DOHH2 (cell line): ENCODE measurements around the gene FXYD1.

ENCODE experiments used
- H3F3A ChIP-seq: fragments of 200-600 bp; sonication (generic), shearing (Covaris generic); 2 replicates; pipeline ENCODE4 v1.6.0; 2016; ENCODE audit warnings: antibody characterized with exemption, mild to moderate bottlenecking; ENCODE audit not compliant: control insufficient read depth, insufficient read depth
- H3K27ac ChIP-seq: fragments of 200-600 bp; sonication (generic); 2 replicates; pipeline ENCODE4 v1.5.1; 2014; ENCODE audit warnings: low read depth, mild to moderate bottlenecking, low read length, moderate library complexity
- H3K27me3 ChIP-seq: fragments of 200-600 bp; sonication (generic); 2 replicates; pipeline ENCODE4 v1.6.1; 2014; ENCODE audit warnings: mild to moderate bottlenecking, low read length, mixed read lengths; ENCODE audit not compliant: control insufficient read depth
- H3K36me3 ChIP-seq: fragments of 200-600 bp; sonication (generic); 2 replicates; pipeline ENCODE4 v1.6.1; 2014; ENCODE audit warnings: mild to moderate bottlenecking, low read length, moderate library complexity, mixed read lengths; ENCODE audit not compliant: control insufficient read depth
- H3K4me1 ChIP-seq: fragments of 200-600 bp; sonication (generic); 2 replicates; pipeline ENCODE4 v1.6.1; 2014; ENCODE audit warnings: mild to moderate bottlenecking, low read length, mixed read lengths; ENCODE audit not compliant: control insufficient read depth
- H3K4me2 ChIP-seq: fragments of 200-600 bp; sonication (generic); 2 replicates; pipeline ENCODE4 v1.6.0; 2014; ENCODE audit warnings: mild to moderate bottlenecking, low read length, moderate library complexity
- H3K4me3 ChIP-seq: fragments of 200-600 bp; sonication (generic); 2 replicates; pipeline ENCODE4 v1.5.1; 2014; ENCODE audit warnings: mild to moderate bottlenecking, low read length, mixed read lengths
- H3K79me2 ChIP-seq: fragments of 200-600 bp; sonication (generic); 2 replicates; pipeline ENCODE4 v1.6.1; 2014; ENCODE audit warnings: mild to moderate bottlenecking, low read length, mixed read lengths; ENCODE audit not compliant: control insufficient read depth
- H3K9me2 ChIP-seq: fragments of 200-600 bp; sonication (generic); replicated peaks from 2 replicates; pipeline ENCODE4 v1.6.1; 2014; ENCODE audit warnings: mild to moderate bottlenecking, low read length, mixed read lengths; ENCODE audit not compliant: control insufficient read depth
- H3K9me3 ChIP-seq: fragments of 200-600 bp; sonication (generic); 2 replicates; pipeline ENCODE4 v1.6.1; 2014; ENCODE audit warnings: antibody characterized with exemption, low read length, mixed read lengths; ENCODE audit not compliant: control insufficient read depth, insufficient read depth
- H4K20me1 ChIP-seq: fragments of 200-600 bp; sonication (generic); 2 replicates; pipeline ENCODE4 v1.6.0; 2014; ENCODE audit warnings: low read depth, mild to moderate bottlenecking, antibody characterized with exemption, low read length, moderate library complexity; ENCODE audit not compliant: control insufficient read depth, insufficient read depth
- CTCF ChIP-seq: fragments of 200-600 bp; sonication (generic); IDR thresholded peaks from one replicate; pipeline ENCODE4 v1.5.1; 2014; ENCODE audit warnings: antibody characterized with exemption, mild to moderate bottlenecking, low read depth, low read length; ENCODE audit not compliant: poor library complexity, severe bottlenecking
- EZH2phosphoT487 ChIP-seq: fragments of 200-600 bp; sonication (generic); IDR thresholded peaks from 2 replicates; pipeline ENCODE4 v1.6.1; 2017; ENCODE audit warnings: borderline replicate concordance, mild to moderate bottlenecking, antibody characterized with exemption, low read length, moderate library complexity, mixed read lengths

Gene FXYD1

DNA sequence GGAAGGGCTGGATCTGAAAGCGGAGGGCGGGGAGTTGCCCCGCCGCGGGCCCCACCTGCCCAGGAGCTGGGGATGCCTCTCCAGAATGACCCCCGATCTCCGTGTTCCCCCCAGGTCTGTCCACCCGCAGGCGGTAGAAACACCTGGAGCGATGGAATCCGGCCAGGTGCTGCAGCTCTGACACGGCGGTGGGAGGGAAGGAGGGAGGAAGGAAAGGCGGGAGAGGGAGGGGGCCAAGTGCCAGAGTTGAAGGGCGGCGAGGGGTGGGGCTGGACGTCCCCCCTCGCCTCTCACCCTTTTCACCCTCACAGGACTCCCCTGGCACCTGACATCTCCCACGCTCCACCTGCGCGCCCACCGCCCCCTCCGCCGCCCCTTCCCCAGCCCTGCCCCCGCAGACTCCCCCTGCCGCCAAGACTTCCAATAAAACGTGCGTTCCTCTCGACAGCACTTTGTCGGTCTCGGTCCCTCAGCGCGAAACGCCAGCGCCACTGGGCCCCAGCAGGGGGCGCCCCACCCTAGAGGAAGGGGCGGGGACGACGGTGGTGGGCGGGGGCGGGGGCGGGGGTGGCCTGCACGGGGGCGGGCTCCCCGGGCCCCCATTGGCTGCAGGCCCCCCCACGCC, 4.1 kb downstream of the FXYD1 start:
- H3K9me3 ChIP-seq = no peaks in the 10 kb centered on the region
- H3F3A ChIP-seq = peaks cover 8% of the 10 kb centered on the region; the same call in 1 of the 2 replicates
- peaks cover 25% of the 10 kb centered on the region for H3K27me3 ChIP-seq
- peaks cover 33% of the 10 kb centered on the region for H3K4me1 ChIP-seq
- H3K4me3 ChIP-seq = peak overlapping the region; percentile 72
- H3K79me2 ChIP-seq = no peaks in the 10 kb centered on the region
- peak overlapping the region; percentile 86 for H3K4me2 ChIP-seq
- no peak for TF ChIP-seq EZH2phosphoT487
- peak; percentile 36 for TF ChIP-seq CTCF
- H4K20me1 ChIP-seq = no peaks in the 10 kb centered on the region
- no peaks in the 10 kb centered on the region for H3K36me3 ChIP-seq
- H3K9me2 ChIP-seq = no peaks in the 10 kb centered on the region
- no peak overlapping the region for H3K27ac ChIP-seq

- Histone ChIP-seq H3K9me2 (no peaks in the 10 kb centered on the region), H3F3A (peaks cover 8% of the 10 kb centered on the region; the same call in 1 of the 2 replicates), H3K27me3 (peaks cover 25% of the 10 kb centered on the region), H3K4me2 (peak within 1 kb of the TSS; percentile 86), H3K79me2 (no peaks in the 10 kb centered on the region), H3K36me3 (no peaks in the 10 kb centered on the region), H3K9me3 (no peaks in the 10 kb centered on the region), H3K4me1 (peaks cover 33% of the 10 kb centered on the region), H3K27ac (no peak within 1 kb of the TSS), H3K4me3 (peak within 1 kb of the TSS; percentile 72), H4K20me1 (no peaks in the 10 kb centered on the region)
- TF ChIP-seq EZH2phosphoT487 = no peak
- TF ChIP-seq CTCF = no peak
Measured at GRCh38 chr19:35143231-35143715, 4.6 kb downstream of the FXYD1 start, which contains the start of gene FXYD7. TSS of gene FXYD7 (plus strand) at chr19:35143255. CDS start at chr19:35143334, 79 bp downstream.

DNA sequence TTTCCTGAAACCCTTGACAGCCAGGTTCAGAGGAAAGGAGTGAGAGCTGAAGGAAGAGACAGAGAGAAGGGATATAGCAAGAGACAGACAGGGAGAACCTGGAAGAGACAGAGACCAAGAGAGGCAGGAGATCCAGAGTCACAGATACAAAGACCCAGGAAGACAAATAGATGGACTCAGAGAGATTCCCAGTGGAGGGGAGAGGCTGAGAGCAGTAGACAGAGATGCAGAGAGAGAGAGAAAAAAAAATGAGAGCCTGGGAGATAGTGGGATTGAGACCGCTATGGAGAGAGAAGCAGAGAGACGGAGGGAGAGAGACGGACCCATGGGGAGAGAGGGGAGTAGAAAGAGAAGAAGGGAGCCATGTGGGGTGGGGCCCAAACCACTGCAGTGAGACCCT, 5.2 kb downstream of the FXYD1 start:
- H3K27ac ChIP-seq = no peak overlapping the region
- H3K9me3 ChIP-seq = no peaks in the 10 kb centered on the region
- H3K27me3 ChIP-seq = peaks cover 25% of the 10 kb centered on the region
- no peaks in the 10 kb centered on the region for H3K79me2 ChIP-seq
- H3K9me2 ChIP-seq = no peaks in the 10 kb centered on the region
- no peaks in the 10 kb centered on the region for H4K20me1 ChIP-seq
- TF ChIP-seq EZH2phosphoT487 = no peak
- no peak for TF ChIP-seq CTCF
- no peaks in the 10 kb centered on the region for H3K36me3 ChIP-seq
- H3K4me3 ChIP-seq = no peak overlapping the region
- peaks cover 33% of the 10 kb centered on the region for H3K4me1 ChIP-seq
- peaks cover 8% of the 10 kb centered on the region; the same call in 1 of the 2 replicates for H3F3A ChIP-seq
- no peak overlapping the region for H3K4me2 ChIP-seq
